T-helper 2 cell treated with Interferon-gamma antibody and Interleukin-4, amounts not matched to agents 100 ng/mL and 5 ng/mL, for 36 hours (primary cell): ENCODE data around the gene HEMK1. TPM values are rescaled to one million over a fixed set of nuclear protein-coding genes. Genes with fewer than 3 reads are reported as not detected.

Experiments used
- intact Hi-C: fragments of 100-400 bp; cut with micrococcal nuclease; formaldehyde crosslinking; loops from one replicate; pipeline ENCODE4 v1.15.1; 2023
- total RNA-seq: library from RNA; stranded (reverse); gene quantifications from 2 replicates; pipeline ENCODE4 v1.2.3, GENCODE V29; 2022

The HEMK1 gene
- total RNA-seq, 1 donor from 2014 or later: 58.1 TPM

- intact Hi-C loops: loop anchor here (1.0 kb wide), 2 partner anchors 106 to 195 kb away; no protein-coding TSS in a partner anchor
Measured at GRCh38 chr3:50542177-50543034, 26.9 kb upstream of the HEMK1 start.

- intact Hi-C loops: no loop called here
Measured at GRCh38 chr3:50545781-50546180, 23.5 kb upstream of the HEMK1 start.

GRCh38 chr3:50549226-50549625 lies 20.1 kb upstream of the HEMK1 start:
- intact Hi-C loops: no loop called here

GRCh38 chr3:50550079-50550736 lies 19.1 kb upstream of the HEMK1 start:
- intact Hi-C loops: no loop called here

- intact Hi-C loops: no loop called here
Measured at GRCh38 chr3:50551054-50551659, 18.2 kb upstream of the HEMK1 start.

- intact Hi-C loops: no loop called here
Measured at GRCh38 chr3:50551681-50552435, 17.5 kb upstream of the HEMK1 start.

- intact Hi-C loops: no loop called here
Measured at GRCh38 chr3:50552598-50552997, 16.7 kb upstream of the HEMK1 start.

- intact Hi-C loops: no loop called here
Measured at GRCh38 chr3:50554553-50554952, 14.8 kb upstream of the HEMK1 start.

- intact Hi-C loops: no loop called here
Measured at GRCh38 chr3:50557106-50557505, 12.2 kb upstream of the HEMK1 start.

- intact Hi-C loops: no loop called here
Measured at GRCh38 chr3:50557915-50558314, 11.4 kb upstream of the HEMK1 start.

- intact Hi-C loops: no loop called here
Measured at GRCh38 chr3:50559702-50560101, 9.6 kb upstream of the HEMK1 start.

- intact Hi-C loops: no loop called here
Measured at GRCh38 chr3:50562861-50563260, 6.5 kb upstream of the HEMK1 start.

GRCh38 chr3:50563867-50564266 lies 5.5 kb upstream of the HEMK1 start:
- intact Hi-C loops: no loop called here

- intact Hi-C loops: no loop called here
Measured at GRCh38 chr3:50564321-50564720, 5.0 kb upstream of the HEMK1 start.

- intact Hi-C loops: loop anchor here (5.0 kb wide), 1 partner anchor 225 kb away; the partner anchor contains the start of gene RASSF1
Measured at GRCh38 chr3:50567011-50567385, 2.3 kb upstream of the HEMK1 start.

GRCh38 chr3:50567386-50568167 lies 1.7 kb upstream of the HEMK1 start, which contains the start of gene C3orf18:
Gene C3orf18, minus strand, starts transcription at chr3:50567747. Its CDS starts 2,048 bp downstream, at chr3:50565699.
- intact Hi-C loops: loop anchor here (5.0 kb wide), 1 partner anchor 225 kb away; the partner anchor contains the start of gene RASSF1

- intact Hi-C loops: loop anchor here (5.0 kb wide), 1 partner anchor 457 kb away; no protein-coding TSS in a partner anchor
Measured at GRCh38 chr3:50570508-50571279, 1.4 kb downstream of the HEMK1 start.

- intact Hi-C loops: loop anchor here (5.0 kb wide), 1 partner anchor 456 kb away; no protein-coding TSS in a partner anchor
Measured at GRCh38 chr3:50571486-50571885, 2.2 kb downstream of the HEMK1 start.

- intact Hi-C loops: loop anchor here (1.0 to 5.0 kb wide), 4 partner anchors 42 to 813 kb away; partner anchors contain the start of gene MANF
Measured at GRCh38 chr3:50572158-50572557, 2.8 kb downstream of the HEMK1 start.
